ENCODE measurements around the gene STXBP1. TPM values are rescaled to one million over a fixed set of nuclear protein-coding genes. Genes with fewer than 3 reads are reported as not detected.

Gene STXBP1
- total RNA-seq, 4 donors from 2014 or later = 96.3 to 142 (median 105) TPM

- Histone ChIP-seq H3K27ac (no peak overlapping the region), H3K27me3 (no peaks in the 10 kb centered on the region), H3K36me3 (no peaks in the 10 kb centered on the region), H3K9me3 (no peaks in the 10 kb centered on the region), H3K4me3 (no peak overlapping the region), H3K4me1 (no peaks in the 10 kb centered on the region)
- no peak for DNase-seq (ENCODE audit: low spot score in 2 of 2)
- WGBS, 2 donors = 64 to 66% methylated on average over 5 of the region's 5 CpGs
- TF ChIP-seq CTCF (IDR thresholded peaks at IDR 0.05) (no peak), EP300 (IDR thresholded peaks at IDR 0.05) (no peak), POLR2A (IDR thresholded peaks at IDR 0.05) (no peak)
Observed at GRCh38 chr9:127595611-127596010, 16.5 kb upstream of the STXBP1 start.

GRCh38 chr9:127598839-127599549 is 13.1 kb upstream of the STXBP1 start:
- Histone ChIP-seq H3K9me3 (no peaks in the 10 kb centered on the region), H3K27ac (no peak overlapping the region)
- 65 to 69% methylated on average over 13 of the region's 13 CpGs for WGBS, 2 donors

GRCh38 chr9:127599550-127599891 is 12.6 kb upstream of the STXBP1 start:
- Histone ChIP-seq H3K4me3 (no peak overlapping the region), H3K27me3 (no peaks in the 10 kb centered on the region), H3K9me3 (no peaks in the 10 kb centered on the region), H3K4me1 (no peaks in the 10 kb centered on the region), H3K36me3 (no peaks in the 10 kb centered on the region), H3K27ac (no peak overlapping the region)
- 62 to 68% methylated on average over 7 of the region's 7 CpGs for WGBS, 2 donors
- TF ChIP-seq EP300 (IDR thresholded peaks at IDR 0.05) (no peak), POLR2A (IDR thresholded peaks at IDR 0.05) (no peak), CTCF (IDR thresholded peaks at IDR 0.05) (no peak)
- no peak for DNase-seq (ENCODE audit: low spot score in 2 of 2)

More at GRCh38 chr9:127598839-127599549, 13.1 kb upstream of the STXBP1 start:
- H3K36me3 ChIP-seq = no peaks in the 10 kb centered on the region
- H3K4me1 ChIP-seq = no peaks in the 10 kb centered on the region
- H3K27me3 ChIP-seq = no peaks in the 10 kb centered on the region
- TF ChIP-seq EP300 (IDR thresholded peaks at IDR 0.05) (no peak), POLR2A (IDR thresholded peaks at IDR 0.05) (no peak), CTCF (IDR thresholded peaks at IDR 0.05) (no peak)
- no peak for DNase-seq (ENCODE audit: low spot score in 2 of 2)
- H3K4me3 ChIP-seq = no peak overlapping the region

GRCh38 chr9:127603226-127603625 is 8.9 kb upstream of the STXBP1 start:
- Histone ChIP-seq H3K36me3 (no peaks in the 10 kb centered on the region), H3K9me3 (no peaks in the 10 kb centered on the region), H3K27ac (no peak overlapping the region), H3K4me1 (peaks cover 0 to 9% (median 2%) of the 10 kb centered on the region in 4 donors), H3K4me3 (no peak overlapping the region), H3K27me3 (no peaks in the 10 kb centered on the region)
- no peak for DNase-seq (ENCODE audit: low spot score in 2 of 2)
- no peak for TF ChIP-seq POLR2A (IDR thresholded peaks at IDR 0.05)
- 61 to 73% methylated on average over 3 of the region's 3 CpGs for WGBS, 2 donors

- Histone ChIP-seq H3K9me3 (no peaks in the 10 kb centered on the region), H3K36me3 (no peaks in the 10 kb centered on the region), H3K27ac (no peak overlapping the region), H3K4me3 (no peak overlapping the region), H3K4me1 (peaks cover 0 to 16% (median 9%) of the 10 kb centered on the region in 4 donors), H3K27me3 (no peaks in the 10 kb centered on the region)
- no peak for DNase-seq (ENCODE audit: low spot score in 2 of 2)
- TF ChIP-seq EP300 (IDR thresholded peaks at IDR 0.05) (no peak), CTCF (IDR thresholded peaks at IDR 0.05) (no peak), POLR2A (IDR thresholded peaks at IDR 0.05) (no peak)
- 89 to 100% methylated on average over 1 of the region's 1 CpG for WGBS, 2 donors
Observed at GRCh38 chr9:127606043-127606442, 6.0 kb upstream of the STXBP1 start.

All from tibial nerve (tissue), 4 donors.